HEK293 (cell line): ENCODE data around the gene SERTAD3.

Experiments
- EGR2 ChIP-seq: fragments of 450-650 bp; formaldehyde crosslinking; IDR thresholded peaks from 2 replicates; pipeline ENCODE4 v1.5.1; 2016; ENCODE audit warnings: low read depth, missing biosample characterization, missing genetic modification characterization
- HOXC10 ChIP-seq: sonication (generic); formaldehyde crosslinking; IDR thresholded peaks from 2 replicates; pipeline ENCODE4 v1.8.1; 2023; ENCODE audit warnings: mild to moderate bottlenecking, missing genetic modification reagents
- KLF8 ChIP-seq: fragments of 450-650 bp; formaldehyde crosslinking; IDR thresholded peaks from 2 replicates; pipeline ENCODE4 v1.5.1; 2016; ENCODE audit warnings: missing biosample characterization, missing genetic modification characterization
- KLF9 ChIP-seq: fragments of 450-650 bp; formaldehyde crosslinking; IDR thresholded peaks from 2 replicates; pipeline ENCODE4 v1.5.1; 2016; ENCODE audit warnings: missing biosample characterization, missing genetic modification characterization, low read depth
- SCRT1 ChIP-seq: fragments of 450-650 bp; formaldehyde crosslinking; IDR thresholded peaks from 2 replicates; pipeline ENCODE4 v1.5.1; 2016; ENCODE audit warnings: missing biosample characterization, missing genetic modification characterization, borderline replicate concordance
- SP2 ChIP-seq: fragments of 450-650 bp; formaldehyde crosslinking; IDR thresholded peaks from 2 replicates; pipeline ENCODE4 v1.5.1; 2016; ENCODE audit warnings: missing biosample characterization, missing genetic modification characterization
- TRIM28 ChIP-seq: IDR thresholded peaks from 2 replicates; pipeline ENCODE4 v1.6.1; 2011; ENCODE audit warnings: low read length, control low read depth, borderline replicate concordance
- WT1 ChIP-seq: fragments of 450-650 bp; formaldehyde crosslinking; IDR thresholded peaks from 2 replicates; pipeline ENCODE4 v1.5.1; 2016; ENCODE audit warnings: missing biosample characterization, missing genetic modification characterization
- ZBTB21 ChIP-seq: fragments of 450-650 bp; formaldehyde crosslinking; IDR thresholded peaks from 2 replicates; pipeline ENCODE4 v1.5.1; 2017; ENCODE audit warnings: missing biosample characterization, missing genetic modification characterization
- ZBTB44 ChIP-seq: fragments of 450-650 bp; IDR thresholded peaks from 2 replicates; pipeline ENCODE4 v1.5.1; 2018; ENCODE audit warnings: missing biosample characterization, mild to moderate bottlenecking, missing genetic modification characterization
- ZBTB49 ChIP-seq: fragments of 450-650 bp; formaldehyde crosslinking; IDR thresholded peaks from 2 replicates; pipeline ENCODE4 v1.5.1; 2016; ENCODE audit warnings: missing biosample characterization, missing genetic modification characterization, low read depth
- ZFP41 ChIP-seq: fragments of 450-650 bp; formaldehyde crosslinking; IDR thresholded peaks from 2 replicates; pipeline ENCODE4 v1.5.1; 2016; ENCODE audit warnings: missing biosample characterization, missing genetic modification characterization, borderline replicate concordance
- ZFP69B ChIP-seq: fragments of 450-650 bp; formaldehyde crosslinking; IDR thresholded peaks from 2 replicates; pipeline ENCODE4 v1.5.1; 2016; ENCODE audit warnings: missing biosample characterization, missing genetic modification characterization
- ZIC2 ChIP-seq: fragments of 450-650 bp; formaldehyde crosslinking; IDR thresholded peaks from 2 replicates; pipeline ENCODE4 v1.5.1; 2016; ENCODE audit warnings: missing biosample characterization, missing genetic modification characterization
- ZNF112 ChIP-seq: fragments of 450-650 bp; formaldehyde crosslinking; IDR thresholded peaks from 2 replicates; pipeline ENCODE4 v1.5.0; 2017; ENCODE audit warnings: missing biosample characterization, missing genetic modification characterization
- ZNF184 ChIP-seq: fragments of 450-650 bp; IDR thresholded peaks from 2 replicates; pipeline ENCODE4 v1.5.1; 2018; ENCODE audit warnings: missing biosample characterization, mild to moderate bottlenecking, missing genetic modification characterization
- ZNF248 ChIP-seq: fragments of 450-650 bp; formaldehyde crosslinking; IDR thresholded peaks from 2 replicates; pipeline ENCODE4 v1.5.1; 2017; ENCODE audit warnings: missing biosample characterization, missing genetic modification characterization
- ZNF280C ChIP-seq: fragments of 450-650 bp; formaldehyde crosslinking; IDR thresholded peaks from 2 replicates; pipeline ENCODE4 v1.5.1; 2016; ENCODE audit warnings: missing biosample characterization, missing genetic modification characterization
- ZNF416 ChIP-seq: fragments of 450-650 bp; formaldehyde crosslinking; IDR thresholded peaks from 2 replicates; pipeline ENCODE4 v1.5.1; 2016; ENCODE audit warnings: missing biosample characterization, missing genetic modification characterization
- ZNF426 ChIP-seq: fragments of 450-650 bp; formaldehyde crosslinking; IDR thresholded peaks from 2 replicates; pipeline ENCODE4 v1.5.1; 2017; ENCODE audit warnings: missing biosample characterization, missing genetic modification characterization, mild to moderate bottlenecking, inconsistent platforms, moderate library complexity
- ZNF449 ChIP-seq: fragments of 450-650 bp; formaldehyde crosslinking; IDR thresholded peaks from 2 replicates; pipeline ENCODE4 v1.5.1; 2017; ENCODE audit warnings: missing biosample characterization, mild to moderate bottlenecking, missing genetic modification characterization, moderate library complexity
- ZNF549 ChIP-seq: fragments of 450-650 bp; IDR thresholded peaks from 2 replicates; pipeline ENCODE4 v1.5.1; 2018; ENCODE audit warnings: missing biosample characterization, missing genetic modification characterization, mild to moderate bottlenecking, inconsistent platforms, moderate library complexity
- ZNF596 ChIP-seq: fragments of 450-650 bp; IDR thresholded peaks from 2 replicates; pipeline ENCODE4 v1.5.0; 2018; ENCODE audit warnings: missing biosample characterization, mild to moderate bottlenecking, missing genetic modification characterization, moderate library complexity
- ZNF639 ChIP-seq: fragments of 450-650 bp; formaldehyde crosslinking; IDR thresholded peaks from 2 replicates; pipeline ENCODE4 v1.5.1; 2016; ENCODE audit warnings: missing biosample characterization, missing genetic modification characterization
- ZNF670 ChIP-seq: fragments of 450-650 bp; formaldehyde crosslinking; IDR thresholded peaks from 2 replicates; pipeline ENCODE4 v1.5.1; 2016; ENCODE audit warnings: missing biosample characterization, missing genetic modification characterization, low read depth
- ZNF701 ChIP-seq: fragments of 450-650 bp; formaldehyde crosslinking; IDR thresholded peaks from 2 replicates; pipeline ENCODE4 v1.5.1; 2016; ENCODE audit warnings: missing biosample characterization, missing genetic modification characterization
- ZNF837 ChIP-seq: fragments of 450-650 bp; formaldehyde crosslinking; IDR thresholded peaks from 2 replicates; pipeline ENCODE4 v1.5.1; 2016; ENCODE audit warnings: missing biosample characterization, missing genetic modification characterization
- ZSCAN18 ChIP-seq: fragments of 450-650 bp; formaldehyde crosslinking; IDR thresholded peaks from 2 replicates; pipeline ENCODE4 v1.5.1; 2016; ENCODE audit warnings: missing biosample characterization, missing genetic modification characterization
- ZSCAN23 ChIP-seq: fragments of 450-650 bp; formaldehyde crosslinking; IDR thresholded peaks from 2 replicates; pipeline ENCODE4 v1.5.1; 2016; ENCODE audit warnings: missing biosample characterization, missing genetic modification characterization

SERTAD3 gene

GRCh38 chr19:40443131-40443999 is 770 bp downstream of the SERTAD3 start (continued):
- peak; percentile 30; the same call in 1 of the 2 replicates for TF ChIP-seq ZNF449 (tag by site-specific recombination)
- peak; percentile 97 for TF ChIP-seq KLF9
- peak; percentile 98 for TF ChIP-seq KLF8 (tag by site-specific recombination)
- no peak for TF ChIP-seq SCRT1 (tag by site-specific recombination)
- 0 out of 2 replicates have a peak, but pooled peaks have one; percentile 24 for TF ChIP-seq ZSCAN18 (tag by site-specific recombination)
- TF ChIP-seq HOXC10 = no peak
- no peak for TF ChIP-seq ZNF416 (tag by site-specific recombination)
- TF ChIP-seq TRIM28 = peak; percentile 32; the same call in 1 of the 2 replicates
- peak; percentile 76; the same call in 1 of the 2 replicates for TF ChIP-seq ZNF184
- peak; percentile 48; the same call in 1 of the 2 replicates for TF ChIP-seq ZNF639 (tag by site-specific recombination)
- TF ChIP-seq ZNF596 (tag by site-specific recombination) = no peak; the same call in 1 of the 2 replicates
- TF ChIP-seq SP2 (tag by site-specific recombination) = peak; percentile 99
- no peak for TF ChIP-seq ZNF670 (tag by site-specific recombination)
- no peak; the same call in 1 of the 2 replicates for TF ChIP-seq ZFP69B (tag by site-specific recombination)
- TF ChIP-seq ZNF248 (tag by site-specific recombination) = no peak
- TF ChIP-seq WT1 = peak; percentile 17
- TF ChIP-seq ZIC2 (tag by site-specific recombination) = peak; percentile 71
- no peak for TF ChIP-seq ZNF837 (tag by site-specific recombination)
- no peak for TF ChIP-seq ZBTB49
- peak; percentile 86 for TF ChIP-seq ZBTB44
- no peak for TF ChIP-seq ZNF701 (tag by site-specific recombination)
- TF ChIP-seq ZNF549 (tag by site-specific recombination) = no peak
- TF ChIP-seq ZNF426 = no peak
- TF ChIP-seq EGR2 (tag by site-specific recombination) = no peak; the same call in 1 of the 2 replicates
- TF ChIP-seq ZBTB21 (tag by site-specific recombination) = peak; percentile 55; the same call in 1 of the 2 replicates
- no peak for TF ChIP-seq ZNF112 (tag by site-specific recombination)
- no peak for TF ChIP-seq ZFP41
- peak; percentile 85; the same call in 1 of the 2 replicates for TF ChIP-seq ZSCAN23
- no peak; the same call in 1 of the 2 replicates for TF ChIP-seq ZNF280C
